H9 (cell line): Measurements from ENCODE around the gene AFDN. TPM values are rescaled to one million over a fixed set of nuclear protein-coding genes. Genes with fewer than 3 reads are reported as not detected.

Experiments
- DNase-seq: peaks from one replicate; pipeline ENCODE4 v3.0.0-alpha.2; 2017
- H2AFZ ChIP-seq: one replicate; pipeline ENCODE4 v1.6.1; 2013; ENCODE audit warnings: mild to moderate bottlenecking, low read length, control low read depth, moderate library complexity
- H2AK5ac ChIP-seq: 2 replicates; pipeline ENCODE4 v1.6.1; 2013; ENCODE audit warnings: low read length, control low read depth, mixed read lengths; ENCODE audit not compliant: insufficient read length
- H2BK120ac ChIP-seq: one replicate; pipeline ENCODE4 v1.6.1; 2013; ENCODE audit warnings: low read depth, mild to moderate bottlenecking, low read length, control low read depth, inconsistent platforms; ENCODE audit not compliant: poor library complexity, severe bottlenecking
- H2BK12ac ChIP-seq: 2 replicates; pipeline ENCODE4 v1.6.1; 2013; ENCODE audit warnings: low read length, control low read depth, mixed read lengths, low read depth; ENCODE audit not compliant: insufficient read length
- H2BK15ac ChIP-seq: 2 replicates; pipeline ENCODE4 v1.6.1; 2013; ENCODE audit warnings: low read depth, low read length, control low read depth
- H2BK20ac ChIP-seq: one replicate; pipeline ENCODE4 v1.6.1; 2013; ENCODE audit warnings: low read depth, mild to moderate bottlenecking, low read length, control low read depth, inconsistent platforms; ENCODE audit not compliant: poor library complexity, severe bottlenecking
- H2BK5ac ChIP-seq: 2 replicates; pipeline ENCODE4 v1.6.1; 2013; ENCODE audit warnings: low read length, control low read depth, mixed read lengths; ENCODE audit not compliant: insufficient read length
- H3K14ac ChIP-seq: 2 replicates; pipeline ENCODE4 v1.6.1; 2013; ENCODE audit warnings: low read length, control low read depth; ENCODE audit not compliant: insufficient read depth
- H3K18ac ChIP-seq: 2 replicates; pipeline ENCODE4 v1.6.1; 2013; ENCODE audit warnings: low read depth, mild to moderate bottlenecking, mixed read lengths, low read length, control low read depth; ENCODE audit not compliant: insufficient read length
- H3K23ac ChIP-seq: 2 replicates; pipeline ENCODE4 v1.6.1; 2013; ENCODE audit warnings: low read length, control low read depth, mixed read lengths, low read depth; ENCODE audit not compliant: insufficient read length
- H3K23me2 ChIP-seq: 2 replicates; pipeline ENCODE4 v1.6.1; 2013; ENCODE audit warnings: low read depth, mild to moderate bottlenecking, mixed read lengths, low read length, control low read depth; ENCODE audit not compliant: insufficient read length, poor library complexity, severe bottlenecking
- H3K27ac ChIP-seq: 2 replicates; pipeline ENCODE4 v1.5.1; 2013; ENCODE audit warnings: low read length, control low read depth, mixed read lengths, low read depth; ENCODE audit not compliant: insufficient read length
- H3K27me3 ChIP-seq: 2 replicates; pipeline ENCODE4 v1.6.1; 2013; ENCODE audit warnings: low read length, control low read depth, inconsistent platforms; ENCODE audit not compliant: insufficient read depth
- H3K4ac ChIP-seq: 2 replicates; pipeline ENCODE4 v1.6.1; 2013; ENCODE audit warnings: low read depth, mild to moderate bottlenecking, control low read depth, inconsistent platforms, low read length, moderate library complexity
- H3K4me1 ChIP-seq: 2 replicates; pipeline ENCODE4 v1.6.1; 2013; ENCODE audit warnings: low read length, control low read depth, inconsistent platforms; ENCODE audit not compliant: insufficient read depth
- H3K4me2 ChIP-seq: 2 replicates; pipeline ENCODE4 v1.6.1; 2013; ENCODE audit warnings: low read length, control low read depth, mixed read lengths; ENCODE audit not compliant: insufficient read length, insufficient read depth
- H3K56ac ChIP-seq: 2 replicates; pipeline ENCODE4 v1.6.1; 2013; ENCODE audit warnings: low read depth, mild to moderate bottlenecking, mixed read lengths, low read length, control low read depth; ENCODE audit not compliant: insufficient read length
- H3K79me1 ChIP-seq: 2 replicates; pipeline ENCODE4 v1.6.1; 2013; ENCODE audit warnings: low read depth, mild to moderate bottlenecking, moderate library complexity, low read length, control low read depth, inconsistent platforms; ENCODE audit not compliant: insufficient read depth, poor library complexity, severe bottlenecking
- H3K79me2 ChIP-seq: 2 replicates; pipeline ENCODE4 v1.6.1; 2013; ENCODE audit warnings: low read length, control low read depth, inconsistent platforms; ENCODE audit not compliant: insufficient read depth
- H3K9ac ChIP-seq: 2 replicates; pipeline ENCODE4 v1.6.1; 2013; ENCODE audit warnings: low read length, control low read depth, mixed read lengths; ENCODE audit not compliant: insufficient read length; ENCODE audit errors: extremely low read depth
- H3K9me3 ChIP-seq: one replicate; pipeline ENCODE4 v1.6.1; 2013; ENCODE audit warnings: low read depth, low read length, inconsistent platforms; ENCODE audit not compliant: control insufficient read depth
- H3T11ph ChIP-seq: one replicate; pipeline ENCODE4 v1.6.1; 2013; ENCODE audit warnings: mild to moderate bottlenecking, low read length, control low read depth, inconsistent platforms
- H4K20me1 ChIP-seq: one replicate; pipeline ENCODE4 v1.6.1; 2013; ENCODE audit not compliant: control insufficient read depth, insufficient read length, insufficient read depth
- H4K5ac ChIP-seq: 2 replicates; pipeline ENCODE4 v1.6.1; 2013; ENCODE audit warnings: low read depth, mild to moderate bottlenecking, mixed read lengths, low read length, control low read depth; ENCODE audit not compliant: insufficient read length
- H4K8ac ChIP-seq: replicated peaks from 2 replicates; pipeline ENCODE4 v1.6.1; 2013; ENCODE audit warnings: low read length, control low read depth, mixed read lengths, low read depth; ENCODE audit not compliant: insufficient read length
- H4K91ac ChIP-seq: 2 replicates; pipeline ENCODE4 v1.6.1; 2013; ENCODE audit warnings: low read depth, mild to moderate bottlenecking, moderate library complexity, mixed read lengths, low read length, control low read depth; ENCODE audit not compliant: insufficient read length
- H3K27ac Mint-ChIP-seq, 3 experiments: 2 replicates in 2 of 3; 3 replicates in 1 of 3; pipeline ENCODE4 v1.8.0; 2020 to 2021; ENCODE audit warnings: mixed read lengths in 3 of 3, mild to moderate bottlenecking in 1 of 3, moderate library complexity in 1 of 3
- H3K27me3 Mint-ChIP-seq: 2 replicates; pipeline ENCODE4 v1.8.0; 2021; ENCODE audit warnings: low read depth, mild to moderate bottlenecking, moderate library complexity, mixed read lengths
- H3K36me3 Mint-ChIP-seq, 3 experiments: 2 replicates in 2 of 3; 3 replicates in 1 of 3; pipeline ENCODE4 v1.8.0; 2020 to 2021; ENCODE audit warnings: low read depth in 3 of 3, mixed read lengths in 3 of 3; ENCODE audit not compliant: insufficient read depth in 1 of 3
- H3K4me1 Mint-ChIP-seq, 2 experiments: 2 replicates each; pipeline ENCODE4 v1.8.0; 2020; ENCODE audit warnings: mixed read lengths in 2 of 2
- H3K4me3 Mint-ChIP-seq, 2 experiments: 2 replicates in 1 of 2; 3 replicates in 1 of 2; pipeline ENCODE4 v1.8.0; 2020 to 2021; ENCODE audit warnings: mild to moderate bottlenecking in 2 of 2, mixed read lengths in 2 of 2, moderate library complexity in 1 of 2
- H3K9me3 Mint-ChIP-seq, 2 experiments: 2 replicates in 1 of 2; 3 replicates in 1 of 2; pipeline ENCODE4 v1.8.0; 2020; ENCODE audit warnings: mild to moderate bottlenecking in 2 of 2, mixed read lengths in 2 of 2, moderate library complexity in 1 of 2
- CTCF ChIP-seq: fragments of 200-600 bp; sonication (generic); conservative IDR thresholded peaks from 3 replicates; pipeline ENCODE4 v1.8.0; 2021; ENCODE audit warnings: antibody characterized with exemption, mild to moderate bottlenecking
- WGBS: extraction: QIAGEN DNeasy Blood & Tissue Kit; methylation state at CpG from one replicate; pipeline ENCODE4 v1.1.7; 2013; ENCODE audit warnings: missing lambda C conversion rate, low lambda C conversion rate, mixed read lengths; ENCODE audit not compliant: insufficient read length; ENCODE audit errors: extremely low coverage; 5-methylcytosine and 5-hydroxymethylcytosine counted together
- total RNA-seq: library from RNA; stranded (reverse); gene quantifications from 2 replicates; pipeline ENCODE4 v1.2.1, GENCODE V29; 2021

The AFDN gene
- total RNA-seq, 1 experiment from 2014 or later = 157 TPM

DNA sequence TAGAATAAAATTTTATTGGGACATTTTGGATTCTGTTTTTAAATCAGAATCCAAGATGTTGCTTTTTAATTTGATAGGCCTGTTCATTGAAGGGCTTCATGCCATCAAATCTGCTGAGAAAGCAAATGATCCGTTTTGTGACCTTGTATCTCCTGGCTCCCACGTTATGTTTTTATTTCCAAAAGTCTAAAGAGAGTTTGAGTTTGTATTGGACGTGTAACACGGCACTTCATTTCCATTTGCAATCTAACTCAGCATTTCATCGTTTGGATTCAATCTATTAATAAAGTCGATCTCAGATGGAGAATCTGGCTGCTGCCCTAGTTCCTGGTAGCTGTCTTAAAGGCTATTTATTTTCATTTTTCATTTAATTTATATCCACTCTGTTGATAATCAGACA, 187.7 kb downstream of the AFDN start:
- peaks cover 18 to 19% of the 10 kb centered on the region in 2 experiments for H3K9me3 Mint-ChIP-seq
- no peak overlapping the region for H3K56ac ChIP-seq
- WGBS = no CpG with 5 or more reads among the region's 6 CpGs

More for the DNA sequence above, 187.7 kb downstream of the AFDN start:
- no peak for DNase-seq
- Histone ChIP-seq H3K79me1 (no peaks in the 10 kb centered on the region), H2BK12ac (no peak overlapping the region), H3K79me2 (no peaks in the 10 kb centered on the region), H4K20me1 (no peaks in the 10 kb centered on the region), H2BK15ac (no peak overlapping the region), H2AK5ac (no peak overlapping the region), H3K23me2 (no peaks in the 10 kb centered on the region), H3T11ph (no peak overlapping the region), H3K27ac (no peak overlapping the region), H3K18ac (no peak overlapping the region), H2BK120ac (no peak overlapping the region), H3K4me2 (no peak overlapping the region), H3K4ac (no peak overlapping the region), H4K5ac (no peak overlapping the region), H3K9ac (no peak overlapping the region), H3K4me1 (no peaks in the 10 kb centered on the region), H3K27me3 (no peaks in the 10 kb centered on the region), H3K23ac (no peak overlapping the region), H4K91ac (no peak overlapping the region), H3K9me3 (no peaks in the 10 kb centered on the region), H3K14ac (no peak overlapping the region), H2BK5ac (no peak overlapping the region), H2BK20ac (no peak overlapping the region), H2AFZ (no peak overlapping the region), H4K8ac (no peak overlapping the region)
- H3K4me3 Mint-ChIP-seq = no peak overlapping the region
- TF ChIP-seq CTCF = no peak
- peaks cover 2% of the 10 kb centered on the region; the same call in 1 of the 2 replicates for H3K27me3 Mint-ChIP-seq
- peaks cover 0 to 20% (median 3%) of the 10 kb centered on the region in 3 experiments; a peak in 5 of 7 replicates for H3K36me3 Mint-ChIP-seq
- no peak overlapping the region for H3K27ac Mint-ChIP-seq
- peaks cover 13 to 14% of the 10 kb centered on the region in 2 experiments for H3K4me1 Mint-ChIP-seq
